ENCODE results near the gene MAP3K3. TPM values are rescaled to one million over a fixed set of nuclear protein-coding genes. Genes with fewer than 3 reads are reported as not detected.

Gene MAP3K3
- total RNA-seq, 1 donor from 2014 or later: 25.1 TPM

GRCh38 chr17:63621229-63621683 lies 961 bp upstream of the MAP3K3 start:
- Histone ChIP-seq H3K4me3 (ENCODE audit: low read length in 3 of 3) (peak overlapping the region; percentile 62 to 88 (median 87)), H3K36me3 (ENCODE audit: control insufficient read depth in 3 of 3, insufficient read depth in 3 of 3, low read length in 3 of 3) (no peaks in the 10 kb centered on the region), H3K27ac (ENCODE audit: low read depth, low read length) (peak overlapping the region; percentile 68), H3K9me3 (ENCODE audit: control insufficient read depth in 3 of 3, low read length in 3 of 3) (no peaks in the 10 kb centered on the region), H3K27me3 (ENCODE audit: control insufficient read depth in 3 of 3, insufficient read depth in 3 of 3, low read length in 3 of 3) (no peaks in the 10 kb centered on the region), H3K4me1 (ENCODE audit: control insufficient read depth in 3 of 3, insufficient read depth in 3 of 3, low read length in 3 of 3) (peaks cover 23 to 30% (median 23%) of the 10 kb centered on the region in 3 donors), H3K9ac (ENCODE audit: low read depth in 1 of 3, low read length in 3 of 3) (peak overlapping the region; percentile 62 to 85 (median 82))

GRCh38 chr17:63622574-63623390 lies 565 bp downstream of the MAP3K3 start:
- peak overlapping the region; percentile 73 for H3K27ac ChIP-seq (ENCODE audit: low read depth, low read length)
- H3K9ac ChIP-seq (ENCODE audit: low read depth in 1 of 3, low read length in 3 of 3): peak overlapping the region; percentile 87 to 91 (median 88)
- no peaks in the 10 kb centered on the region for H3K36me3 ChIP-seq (ENCODE audit: control insufficient read depth in 3 of 3, insufficient read depth in 3 of 3, low read length in 3 of 3)
- H3K4me3 ChIP-seq (ENCODE audit: low read length in 3 of 3): peak overlapping the region; percentile 81 to 88 (median 87)
- H3K4me1 ChIP-seq (ENCODE audit: control insufficient read depth in 3 of 3, insufficient read depth in 3 of 3, low read length in 3 of 3): peaks cover 23 to 44% (median 29%) of the 10 kb centered on the region in 3 donors
- H3K27me3 ChIP-seq (ENCODE audit: control insufficient read depth in 3 of 3, insufficient read depth in 3 of 3, low read length in 3 of 3): no peaks in the 10 kb centered on the region
- H3K9me3 ChIP-seq (ENCODE audit: control insufficient read depth in 3 of 3, low read length in 3 of 3): no peaks in the 10 kb centered on the region

- Histone ChIP-seq H3K36me3 (ENCODE audit: control insufficient read depth in 3 of 3, insufficient read depth in 3 of 3, low read length in 3 of 3) (no peaks in the 10 kb centered on the region), H3K9me3 (ENCODE audit: control insufficient read depth in 3 of 3, low read length in 3 of 3) (no peaks in the 10 kb centered on the region), H3K27ac (ENCODE audit: low read depth, low read length) (no peak overlapping the region), H3K4me1 (ENCODE audit: control insufficient read depth in 3 of 3, insufficient read depth in 3 of 3, low read length in 3 of 3) (peaks cover 26 to 44% (median 29%) of the 10 kb centered on the region in 3 donors), H3K9ac (ENCODE audit: low read depth in 1 of 3, low read length in 3 of 3) (peak overlapping the region; percentile 87 to 91 (median 88)), H3K4me3 (ENCODE audit: low read length in 3 of 3) (peak overlapping the region; percentile 81 to 88 (median 87)), H3K27me3 (ENCODE audit: control insufficient read depth in 3 of 3, insufficient read depth in 3 of 3, low read length in 3 of 3) (no peaks in the 10 kb centered on the region)
These were observed 1.7 kb downstream of the MAP3K3 start for GRCh38 chr17:63623786-63624530.

GRCh38 chr17:63624531-63624880 lies 2.3 kb downstream of the MAP3K3 start:
- H3K9me3 ChIP-seq (ENCODE audit: control insufficient read depth in 3 of 3, low read length in 3 of 3): no peaks in the 10 kb centered on the region
- no peak overlapping the region for H3K4me3 ChIP-seq (ENCODE audit: low read length in 3 of 3)
- no peaks in the 10 kb centered on the region for H3K27me3 ChIP-seq (ENCODE audit: control insufficient read depth in 3 of 3, insufficient read depth in 3 of 3, low read length in 3 of 3)
- peak overlapping the region in 1 of 3 donors; percentile 25 for H3K9ac ChIP-seq (ENCODE audit: low read depth in 1 of 3, low read length in 3 of 3)
- H3K4me1 ChIP-seq (ENCODE audit: control insufficient read depth in 3 of 3, insufficient read depth in 3 of 3, low read length in 3 of 3): peaks cover 29 to 48% (median 30%) of the 10 kb centered on the region in 3 donors
- no peak overlapping the region for H3K27ac ChIP-seq (ENCODE audit: low read depth, low read length)
- H3K36me3 ChIP-seq (ENCODE audit: control insufficient read depth in 3 of 3, insufficient read depth in 3 of 3, low read length in 3 of 3): no peaks in the 10 kb centered on the region

GRCh38 chr17:63626551-63627180 lies 4.4 kb downstream of the MAP3K3 start:
- Histone ChIP-seq H3K9ac (ENCODE audit: low read depth in 1 of 3, low read length in 3 of 3) (peak overlapping the region in 1 of 3 donors; percentile 25), H3K27me3 (ENCODE audit: control insufficient read depth in 3 of 3, insufficient read depth in 3 of 3, low read length in 3 of 3) (no peaks in the 10 kb centered on the region), H3K36me3 (ENCODE audit: control insufficient read depth in 3 of 3, insufficient read depth in 3 of 3, low read length in 3 of 3) (no peaks in the 10 kb centered on the region), H3K27ac (ENCODE audit: low read depth, low read length) (peak overlapping the region; percentile 5), H3K4me1 (ENCODE audit: control insufficient read depth in 3 of 3, insufficient read depth in 3 of 3, low read length in 3 of 3) (peaks cover 30 to 60% (median 31%) of the 10 kb centered on the region in 3 donors), H3K4me3 (ENCODE audit: low read length in 3 of 3) (no peak overlapping the region), H3K9me3 (ENCODE audit: control insufficient read depth in 3 of 3, low read length in 3 of 3) (no peaks in the 10 kb centered on the region)

GRCh38 chr17:63629627-63630026 lies 7.4 kb downstream of the MAP3K3 start:
- Histone ChIP-seq H3K9me3 (ENCODE audit: control insufficient read depth in 3 of 3, low read length in 3 of 3) (no peaks in the 10 kb centered on the region), H3K4me1 (ENCODE audit: control insufficient read depth in 3 of 3, insufficient read depth in 3 of 3, low read length in 3 of 3) (peaks cover 24 to 60% (median 31%) of the 10 kb centered on the region in 3 donors), H3K27me3 (ENCODE audit: control insufficient read depth in 3 of 3, insufficient read depth in 3 of 3, low read length in 3 of 3) (no peaks in the 10 kb centered on the region), H3K4me3 (ENCODE audit: low read length in 3 of 3) (no peak overlapping the region), H3K27ac (ENCODE audit: low read depth, low read length) (peak overlapping the region; percentile 14), H3K36me3 (ENCODE audit: control insufficient read depth in 3 of 3, insufficient read depth in 3 of 3, low read length in 3 of 3) (peaks cover 0 to 14% (median 12%) of the 10 kb centered on the region in 3 donors), H3K9ac (ENCODE audit: low read depth in 1 of 3, low read length in 3 of 3) (no peak overlapping the region)

GRCh38 chr17:63631062-63631461 lies 8.8 kb downstream of the MAP3K3 start:
- Histone ChIP-seq H3K4me3 (ENCODE audit: low read length in 3 of 3) (no peak overlapping the region), H3K9me3 (ENCODE audit: control insufficient read depth in 3 of 3, low read length in 3 of 3) (no peaks in the 10 kb centered on the region), H3K9ac (ENCODE audit: low read depth in 1 of 3, low read length in 3 of 3) (no peak overlapping the region), H3K27me3 (ENCODE audit: control insufficient read depth in 3 of 3, insufficient read depth in 3 of 3, low read length in 3 of 3) (no peaks in the 10 kb centered on the region), H3K4me1 (ENCODE audit: control insufficient read depth in 3 of 3, insufficient read depth in 3 of 3, low read length in 3 of 3) (peaks cover 25 to 61% (median 28%) of the 10 kb centered on the region in 3 donors), H3K36me3 (ENCODE audit: control insufficient read depth in 3 of 3, insufficient read depth in 3 of 3, low read length in 3 of 3) (peaks cover 0 to 18% (median 14%) of the 10 kb centered on the region in 3 donors), H3K27ac (ENCODE audit: low read depth, low read length) (no peak overlapping the region)

- Histone ChIP-seq H3K9ac (ENCODE audit: low read depth in 1 of 3, low read length in 3 of 3) (no peak overlapping the region), H3K36me3 (ENCODE audit: control insufficient read depth in 3 of 3, insufficient read depth in 3 of 3, low read length in 3 of 3) (peaks cover 1 to 22% (median 19%) of the 10 kb centered on the region in 3 donors), H3K27ac (ENCODE audit: low read depth, low read length) (no peak overlapping the region), H3K27me3 (ENCODE audit: control insufficient read depth in 3 of 3, insufficient read depth in 3 of 3, low read length in 3 of 3) (no peaks in the 10 kb centered on the region), H3K4me1 (ENCODE audit: control insufficient read depth in 3 of 3, insufficient read depth in 3 of 3, low read length in 3 of 3) (peaks cover 29 to 61% (median 30%) of the 10 kb centered on the region in 3 donors), H3K9me3 (ENCODE audit: control insufficient read depth in 3 of 3, low read length in 3 of 3) (no peaks in the 10 kb centered on the region), H3K4me3 (ENCODE audit: low read length in 3 of 3) (no peak overlapping the region)
These were observed 9.4 kb downstream of the MAP3K3 start for GRCh38 chr17:63631626-63632025.

- H3K9ac ChIP-seq (ENCODE audit: low read depth in 1 of 3, low read length in 3 of 3): peak overlapping the region in 1 of 3 donors; percentile 8
- H3K9me3 ChIP-seq (ENCODE audit: control insufficient read depth in 3 of 3, low read length in 3 of 3): no peaks in the 10 kb centered on the region
- peaks cover 26 to 54% (median 31%) of the 10 kb centered on the region in 3 donors for H3K4me1 ChIP-seq (ENCODE audit: control insufficient read depth in 3 of 3, insufficient read depth in 3 of 3, low read length in 3 of 3)
- H3K27me3 ChIP-seq (ENCODE audit: control insufficient read depth in 3 of 3, insufficient read depth in 3 of 3, low read length in 3 of 3): no peaks in the 10 kb centered on the region
- H3K4me3 ChIP-seq (ENCODE audit: low read length in 3 of 3): no peak overlapping the region
- H3K27ac ChIP-seq (ENCODE audit: low read depth, low read length): peak overlapping the region; percentile 64
- H3K36me3 ChIP-seq (ENCODE audit: control insufficient read depth in 3 of 3, insufficient read depth in 3 of 3, low read length in 3 of 3): peaks cover 4 to 31% (median 22%) of the 10 kb centered on the region in 3 donors
These were observed 11.5 kb downstream of the MAP3K3 start for GRCh38 chr17:63633742-63634141.
